Mesenchymal stem cell (in vitro differentiated cells and primary cell): ENCODE data around the gene ZNF345.

Experiments
- DNase-seq: peaks from one replicate; pipeline ENCODE4 v3.0.0-alpha.2; 2013
- H2AFZ ChIP-seq: one replicate; pipeline ENCODE4 v1.6.1; 2013; ENCODE audit warnings: low read depth, mild to moderate bottlenecking, control low read depth, inconsistent platforms, low read length, moderate library complexity
- H2AK5ac ChIP-seq: 2 replicates; pipeline ENCODE4 v1.6.1; 2013; ENCODE audit warnings: low read length, moderate library complexity, mild to moderate bottlenecking, inconsistent platforms; ENCODE audit not compliant: severe bottlenecking
- H2BK120ac ChIP-seq: one replicate; pipeline ENCODE4 v1.6.1; 2013; ENCODE audit warnings: low read depth, mild to moderate bottlenecking, inconsistent platforms, low read length, moderate library complexity
- H2BK12ac ChIP-seq, 2 experiments: one replicate each; pipeline ENCODE4 v1.6.1; 2013; ENCODE audit warnings: inconsistent platforms in 2 of 2, low read length in 2 of 2, mild to moderate bottlenecking in 2 of 2, moderate library complexity in 2 of 2, control low read depth in 1 of 2
- H2BK15ac ChIP-seq: one replicate; pipeline ENCODE4 v1.6.1; 2013; ENCODE audit warnings: mild to moderate bottlenecking, low read depth, inconsistent platforms; ENCODE audit not compliant: poor library complexity, severe bottlenecking
- H2BK5ac ChIP-seq: 2 replicates; pipeline ENCODE4 v1.6.1; 2013; ENCODE audit warnings: low read depth, mild to moderate bottlenecking, low read length, control low read depth, inconsistent platforms; ENCODE audit not compliant: poor library complexity, severe bottlenecking
- H3K14ac ChIP-seq, 2 experiments: one replicate each; pipeline ENCODE4 v1.6.1; 2013; ENCODE audit warnings: inconsistent platforms in 2 of 2, low read length in 2 of 2, control low read depth in 1 of 2, mild to moderate bottlenecking in 1 of 2, moderate library complexity in 1 of 2
- H3K18ac ChIP-seq, 2 experiments: one replicate each; pipeline ENCODE4 v1.6.1; 2013; ENCODE audit warnings: inconsistent platforms in 2 of 2, low read length in 2 of 2, control low read depth in 1 of 2, low read depth in 1 of 2, mild to moderate bottlenecking in 1 of 2
- H3K23ac ChIP-seq, 2 experiments: one replicate each; pipeline ENCODE4 v1.6.1; 2013; ENCODE audit warnings: inconsistent platforms in 2 of 2, low read length in 2 of 2, mild to moderate bottlenecking in 2 of 2, moderate library complexity in 2 of 2, control low read depth in 1 of 2
- H3K27ac ChIP-seq: 2 replicates; pipeline ENCODE4 v1.5.1; 2013; ENCODE audit warnings: mild to moderate bottlenecking, moderate library complexity, low read length, control low read depth, inconsistent platforms; ENCODE audit not compliant: poor library complexity, severe bottlenecking
- H3K27me3 ChIP-seq, 2 experiments: 2 replicates each; pipeline versions ENCODE4 v1.6.1 to v1.7.0; 2013; ENCODE audit warnings: low read length in 2 of 2, mild to moderate bottlenecking in 2 of 2, moderate library complexity in 2 of 2, control low read depth in 1 of 2, inconsistent platforms in 1 of 2; ENCODE audit not compliant: control insufficient read depth in 1 of 2, insufficient read depth in 1 of 2
- H3K36me3 ChIP-seq, 2 experiments: 2 replicates each; pipeline versions ENCODE4 v1.6.1 to v1.7.0; 2013; ENCODE audit warnings: low read length in 2 of 2, control low read depth in 1 of 2, inconsistent platforms in 1 of 2, low read depth in 1 of 2, mild to moderate bottlenecking in 1 of 2; ENCODE audit not compliant: insufficient read depth in 2 of 2, control insufficient read depth in 1 of 2
- H3K4ac ChIP-seq, 2 experiments: one replicate each; pipeline ENCODE4 v1.6.1; 2013; ENCODE audit warnings: inconsistent platforms in 2 of 2, low read length in 2 of 2, mild to moderate bottlenecking in 2 of 2, moderate library complexity in 2 of 2, control low read depth in 1 of 2, low read depth in 1 of 2
- H3K4me1 ChIP-seq: 2 replicates; pipeline ENCODE4 v1.6.1; 2013; ENCODE audit warnings: low read depth, low read length, control low read depth; ENCODE audit not compliant: control insufficient read depth, insufficient read depth
- H3K4me2 ChIP-seq: 2 replicates; pipeline ENCODE4 v1.6.1; 2013; ENCODE audit warnings: low read length, mild to moderate bottlenecking, inconsistent platforms; ENCODE audit not compliant: poor library complexity, severe bottlenecking
- H3K4me3 ChIP-seq, 2 experiments: 2 replicates each; pipeline versions ENCODE4 v1.5.1 to v1.7.0; 2013; ENCODE audit warnings: low read length in 2 of 2, mild to moderate bottlenecking in 2 of 2, control low read depth in 1 of 2, low read depth in 1 of 2; ENCODE audit not compliant: insufficient read depth in 1 of 2
- H3K79me1 ChIP-seq: replicated peaks from 2 replicates; pipeline ENCODE4 v1.6.1; 2013; ENCODE audit warnings: mild to moderate bottlenecking, control low read depth, low read length, inconsistent platforms; ENCODE audit not compliant: poor library complexity, severe bottlenecking
- H3K9ac ChIP-seq: 2 replicates; pipeline ENCODE4 v1.7.0; 2013; ENCODE audit warnings: mild to moderate bottlenecking, low read length, moderate library complexity
- H3K9me3 ChIP-seq: 2 replicates; pipeline ENCODE4 v1.7.0; 2013; ENCODE audit warnings: mild to moderate bottlenecking, low read length; ENCODE audit not compliant: control insufficient read depth
- H4K8ac ChIP-seq: one replicate; pipeline ENCODE4 v1.6.1; 2013; ENCODE audit warnings: inconsistent platforms, mild to moderate bottlenecking, low read length, moderate library complexity
- H4K91ac ChIP-seq: one replicate; pipeline ENCODE4 v1.6.1; 2013; ENCODE audit warnings: mild to moderate bottlenecking, low read length, inconsistent platforms
- WGBS: methylation state at CpG from one replicate; pipeline ENCODE4 v1.1.7; 2013; ENCODE audit warnings: mixed read lengths; 5-methylcytosine and 5-hydroxymethylcytosine counted together

Gene ZNF345

GRCh38 chr19:36838784-36839324 is 11.8 kb upstream of the ZNF345 start:
- H2AFZ ChIP-seq = peak overlapping the region; percentile 56
- H3K27ac ChIP-seq = peak overlapping the region; percentile 77
- H3K18ac ChIP-seq = peak overlapping the region in 1 of 2 experiments; percentile 55
- peaks cover 25% of the 10 kb centered on the region for H3K79me1 ChIP-seq
- peak overlapping the region; percentile 76 for H3K4me2 ChIP-seq
- WGBS = 32% methylated on average over 9 of the region's 12 CpGs
- H3K23ac ChIP-seq = no peak overlapping the region
- H4K8ac ChIP-seq = peak overlapping the region; percentile 94
- H3K4ac ChIP-seq = peak overlapping the region; percentile 2 to 79
- peak overlapping the region; percentile 78 to 93 for H3K4me3 ChIP-seq
- peaks cover 7 to 20% of the 10 kb centered on the region in 2 experiments for H3K36me3 ChIP-seq
- H2BK15ac ChIP-seq = no peak overlapping the region
- no peak overlapping the region for H2BK5ac ChIP-seq
- DNase-seq = no peak
- no peak overlapping the region for H2AK5ac ChIP-seq
- H4K91ac ChIP-seq = peak overlapping the region; percentile 64
- H3K27me3 ChIP-seq = no peaks in the 10 kb centered on the region
- no peak overlapping the region for H2BK12ac ChIP-seq
- peaks cover 4% of the 10 kb centered on the region for H3K4me1 ChIP-seq
- H3K14ac ChIP-seq = no peak overlapping the region
- H2BK120ac ChIP-seq = peak overlapping the region; percentile 22
- H3K9ac ChIP-seq = peak overlapping the region; percentile 94
- peaks cover 34% of the 10 kb centered on the region for H3K9me3 ChIP-seq

- no peak overlapping the region for H2AFZ ChIP-seq
- no peak overlapping the region for H3K4me2 ChIP-seq
- peaks cover 9% of the 10 kb centered on the region for H3K4me1 ChIP-seq
Measured at GRCh38 chr19:36847968-36848367, 2.7 kb upstream of the ZNF345 start.

DNA sequence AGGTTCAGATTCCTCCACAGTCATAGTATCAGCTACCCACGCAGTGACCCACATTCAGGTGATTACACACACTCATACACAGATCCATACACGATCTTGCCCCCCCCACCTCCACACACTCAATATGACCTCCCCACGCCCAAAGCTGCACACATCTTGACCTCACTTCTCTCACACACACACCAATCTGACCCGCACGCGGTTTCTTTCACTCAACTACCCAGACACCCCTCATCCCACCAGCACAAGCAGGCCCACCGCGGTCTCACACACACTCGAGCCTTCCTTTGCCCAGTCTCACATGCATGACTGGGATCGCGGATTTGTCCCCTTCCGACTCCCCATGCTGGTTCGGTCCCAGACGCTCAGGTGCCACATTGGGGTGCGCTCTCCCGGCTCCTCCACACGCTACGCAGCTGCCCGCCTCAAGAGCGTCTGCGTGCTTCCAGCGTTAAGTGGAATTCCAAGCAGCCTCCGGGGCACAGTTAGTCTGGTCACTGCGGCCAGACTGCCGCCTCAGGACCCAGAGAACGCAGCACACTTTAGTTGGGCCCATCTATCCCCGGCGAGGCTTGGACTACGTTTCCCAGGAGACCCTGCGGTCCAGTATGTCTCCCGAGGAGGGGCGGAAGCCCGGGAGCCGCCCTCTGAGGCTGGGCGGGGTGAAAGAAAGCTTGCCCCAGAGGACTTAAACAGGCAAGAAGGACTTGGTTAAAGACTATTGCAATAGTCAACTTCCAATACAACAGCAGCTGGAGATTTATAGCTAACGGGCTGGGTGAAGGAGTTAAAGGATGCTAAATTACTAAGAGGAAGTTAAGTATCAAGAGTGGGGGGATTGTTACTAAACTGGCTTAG is 746 bp upstream of the ZNF345 start:
- Histone ChIP-seq H3K9ac (peak overlapping the region; percentile 93), H2AFZ (peak overlapping the region; percentile 59), H3K4me1 (peaks cover 9% of the 10 kb centered on the region), H3K27me3 (no peaks in the 10 kb centered on the region), H3K36me3 (peaks cover 0 to 17% of the 10 kb centered on the region in 2 experiments), H2BK120ac (no peak overlapping the region), H3K23ac (peak overlapping the region in 1 of 2 experiments; percentile 15), H2AK5ac (no peak overlapping the region), H2BK15ac (peak overlapping the region; percentile 60), H3K4ac (peak overlapping the region in 1 of 2 experiments; percentile 43), H3K4me2 (peak overlapping the region; percentile 62), H3K14ac (peak overlapping the region in 1 of 2 experiments; percentile 94), H3K9me3 (peaks cover 29% of the 10 kb centered on the region), H3K4me3 (peak overlapping the region; percentile 88 to 95), H3K18ac (peak overlapping the region; percentile 26 to 55), H2BK12ac (peak overlapping the region in 1 of 2 experiments; percentile 33), H4K8ac (peak overlapping the region; percentile 66), H3K79me1 (peaks cover 22% of the 10 kb centered on the region), H2BK5ac (no peak overlapping the region), H3K27ac (peak overlapping the region; percentile 35), H4K91ac (no peak overlapping the region)
- peak; percentile 96 for DNase-seq
- WGBS = under 1% methylated on average over 36 of the region's 36 CpGs

More at GRCh38 chr19:36847968-36848367, 2.7 kb upstream of the ZNF345 start:
- H2BK120ac ChIP-seq = no peak overlapping the region
- H3K23ac ChIP-seq = no peak overlapping the region
- H3K9me3 ChIP-seq = peaks cover 22% of the 10 kb centered on the region
- no peaks in the 10 kb centered on the region for H3K27me3 ChIP-seq
- no peak overlapping the region for H2BK15ac ChIP-seq
- H3K18ac ChIP-seq = no peak overlapping the region
- no peak overlapping the region for H4K91ac ChIP-seq
- H3K79me1 ChIP-seq = peaks cover 22% of the 10 kb centered on the region
- no peak overlapping the region for H3K4ac ChIP-seq
- H3K4me3 ChIP-seq = no peak overlapping the region
- DNase-seq = no peak
- no peak overlapping the region for H3K9ac ChIP-seq
- no peak overlapping the region for H2BK5ac ChIP-seq
- H4K8ac ChIP-seq = no peak overlapping the region
- no peak overlapping the region for H3K27ac ChIP-seq
- H3K14ac ChIP-seq = no peak overlapping the region
- WGBS = no CpG with 5 or more reads among the region's 1 CpG
- H3K36me3 ChIP-seq = peaks cover 2 to 9% of the 10 kb centered on the region in 2 experiments
- no peak overlapping the region for H2AK5ac ChIP-seq
- no peak overlapping the region for H2BK12ac ChIP-seq

DNA sequence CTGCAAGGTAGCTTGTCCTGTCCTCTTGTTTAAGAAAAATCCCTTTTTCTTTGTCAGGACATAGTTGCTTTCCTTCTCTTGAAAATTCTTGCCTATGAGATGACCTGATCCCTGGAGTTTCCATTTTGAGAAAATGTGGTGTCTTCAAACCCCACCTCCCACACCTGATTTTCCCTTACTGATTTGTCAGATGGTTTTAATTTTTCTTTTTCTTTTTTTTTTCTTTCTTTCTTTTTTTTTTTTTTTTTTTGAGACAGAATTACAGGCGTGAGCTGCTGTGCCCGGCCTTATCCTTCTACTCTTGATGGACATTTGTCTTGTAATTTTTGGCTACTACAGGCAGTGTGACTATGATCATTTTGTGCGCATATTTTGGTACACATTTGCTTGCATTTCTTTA is 1.2 kb downstream of the ZNF345 start:
- Histone ChIP-seq H3K27ac (no peak overlapping the region), H2BK5ac (no peak overlapping the region), H3K4me1 (peaks cover 9% of the 10 kb centered on the region), H3K9me3 (peaks cover 36% of the 10 kb centered on the region), H3K4ac (no peak overlapping the region), H3K4me2 (no peak overlapping the region), H2AFZ (no peak overlapping the region), H3K79me1 (peaks cover 22% of the 10 kb centered on the region), H2BK12ac (no peak overlapping the region), H3K36me3 (peaks cover 10 to 21% of the 10 kb centered on the region in 2 experiments), H2AK5ac (no peak overlapping the region), H2BK15ac (no peak overlapping the region), H4K91ac (no peak overlapping the region), H2BK120ac (no peak overlapping the region), H3K18ac (no peak overlapping the region), H3K23ac (no peak overlapping the region), H3K27me3 (no peaks in the 10 kb centered on the region), H3K4me3 (peak overlapping the region in 1 of 2 experiments; percentile 95), H3K14ac (no peak overlapping the region), H4K8ac (no peak overlapping the region), H3K9ac (peak overlapping the region; percentile 93)
- WGBS = 100% methylated on average over 3 of the region's 3 CpGs
- DNase-seq = no peak
